HS-5 (cell line): ENCODE measurements around the gene TRERF1.

Experiments
- DNase-seq: peaks from one replicate; pipeline ENCODE4 v3.0.0-alpha.2; 2012; ENCODE audit warnings: low read depth

TRERF1 gene

GRCh38 chr6:42250274-42250931 is 201.3 kb downstream of the TRERF1 start:
- DNase-seq, result no peak

DNA sequence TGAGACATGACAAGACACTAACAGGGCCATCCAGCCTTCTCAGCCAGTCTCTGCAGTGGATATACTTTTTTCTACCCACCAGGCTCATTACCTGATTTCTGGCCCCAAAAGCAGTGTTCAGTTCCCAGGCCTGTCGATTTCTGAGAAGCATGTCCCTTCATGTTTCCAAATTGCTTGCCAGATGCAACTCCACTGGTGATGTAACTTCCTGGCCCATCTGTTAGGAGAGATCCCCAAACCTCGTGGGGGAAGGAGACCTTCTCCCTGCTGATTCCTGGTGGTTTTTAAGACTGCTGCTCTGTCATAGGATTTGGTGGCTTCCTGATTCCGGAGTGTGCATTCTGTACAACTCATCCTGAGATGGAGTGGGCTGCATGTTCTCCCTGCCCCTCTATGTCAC is 202.4 kb downstream of the TRERF1 start:
- no peak for DNase-seq

GRCh38 chr6:42243046-42243445 is 208.7 kb downstream of the TRERF1 start:
- DNase-seq, result no peak

- no peak for DNase-seq
These were observed 209.8 kb downstream of the TRERF1 start for GRCh38 chr6:42241915-42242314.

GRCh38 chr6:42239736-42240375 is 211.9 kb downstream of the TRERF1 start:
- DNase-seq, result no peak

GRCh38 chr6:42239333-42239732 is 212.4 kb downstream of the TRERF1 start:
- no peak for DNase-seq

DNA sequence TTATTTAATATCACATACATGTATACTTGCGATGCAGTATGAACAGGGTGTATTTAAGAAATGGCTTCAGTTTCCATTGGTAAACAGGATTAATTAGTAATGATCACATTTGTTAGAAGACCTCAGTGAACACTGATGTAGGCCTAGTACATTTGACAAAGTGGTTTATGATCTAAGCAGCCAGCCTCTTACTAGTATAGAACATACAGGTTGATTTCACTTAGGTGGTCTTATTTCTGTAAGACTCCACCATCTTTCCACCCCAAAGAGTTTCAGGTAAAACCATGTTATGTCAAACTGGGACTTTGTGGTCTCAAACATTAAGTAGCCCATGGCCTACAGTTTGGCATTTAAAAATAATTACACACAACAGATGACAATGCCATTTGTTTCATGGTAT is 213.9 kb downstream of the TRERF1 start:
- DNase-seq, result no peak

GRCh38 chr6:42236682-42237473 is 214.8 kb downstream of the TRERF1 start:
- no peak for DNase-seq

DNA sequence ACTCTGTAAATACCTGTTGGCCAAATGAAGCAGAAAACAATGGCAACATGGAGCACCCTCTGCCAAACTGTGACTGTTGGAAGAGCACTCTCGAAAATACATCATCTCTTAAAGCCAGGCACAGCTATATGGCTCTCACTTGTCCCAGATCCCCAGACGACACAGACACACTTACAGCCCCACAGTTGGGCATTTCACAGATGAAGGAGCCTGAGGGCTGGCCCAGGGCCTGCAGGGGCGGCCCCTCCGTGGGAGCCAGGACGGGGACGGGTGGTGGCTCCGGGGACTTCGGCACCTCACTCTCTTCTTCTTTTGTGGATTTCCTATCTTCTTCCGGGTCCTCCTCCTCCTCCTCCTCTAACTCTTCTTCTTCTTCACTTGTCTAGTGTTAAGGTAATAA is 215.7 kb downstream of the TRERF1 start:
- DNase-seq, result no peak

DNA sequence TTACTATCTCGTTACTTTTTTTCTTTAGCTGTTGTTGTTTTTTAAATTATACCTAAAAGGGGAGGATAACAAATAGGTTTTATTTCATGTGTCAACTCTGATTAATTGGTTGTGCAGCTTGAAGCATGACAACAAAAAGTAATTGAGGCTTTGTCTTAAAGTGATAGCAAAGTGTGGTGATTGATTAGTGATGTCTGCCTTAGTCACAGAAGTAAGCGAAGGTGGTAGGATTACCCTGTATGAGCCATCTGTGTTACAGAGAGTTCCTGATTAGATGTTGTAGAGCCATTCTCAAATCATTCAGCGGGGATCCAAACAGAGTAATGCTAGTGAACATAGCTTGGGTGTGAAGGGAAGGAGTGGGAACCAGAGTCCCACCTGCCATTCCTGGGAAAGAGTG is 219.7 kb downstream of the TRERF1 start:
- no peak for DNase-seq

GRCh38 chr6:42230345-42231321 is 221.1 kb downstream of the TRERF1 start:
- DNase-seq, result no peak

DNA sequence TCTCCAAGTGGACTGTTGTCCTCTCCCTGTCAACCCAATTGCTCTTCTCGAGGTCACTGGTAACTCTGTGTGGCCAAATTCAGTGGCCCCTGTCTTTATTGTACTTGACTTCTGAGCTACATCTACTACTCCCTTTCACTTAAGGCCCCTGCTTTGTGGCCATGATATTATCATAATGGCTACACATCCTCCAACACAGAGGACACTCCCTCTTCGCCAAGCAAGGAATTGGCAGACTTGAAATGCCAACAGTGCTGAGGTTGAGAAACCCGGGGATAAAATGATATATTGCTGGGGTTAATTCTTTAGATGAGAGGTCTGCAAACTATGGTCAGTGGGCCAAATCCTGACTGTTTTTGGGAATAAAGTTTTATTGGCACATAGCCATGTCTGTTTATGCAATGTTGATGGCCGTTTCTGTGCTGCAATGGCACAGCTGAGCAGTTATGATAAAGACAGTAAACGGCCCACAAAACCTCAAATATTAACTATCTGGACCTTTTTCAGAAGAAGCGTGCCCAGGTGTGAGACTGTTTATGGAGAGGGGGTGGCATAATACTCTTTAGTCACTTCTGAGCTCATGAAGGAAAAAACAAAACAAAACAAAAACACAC is 222.1 kb downstream of the TRERF1 start:
- DNase-seq, result no peak

DNA sequence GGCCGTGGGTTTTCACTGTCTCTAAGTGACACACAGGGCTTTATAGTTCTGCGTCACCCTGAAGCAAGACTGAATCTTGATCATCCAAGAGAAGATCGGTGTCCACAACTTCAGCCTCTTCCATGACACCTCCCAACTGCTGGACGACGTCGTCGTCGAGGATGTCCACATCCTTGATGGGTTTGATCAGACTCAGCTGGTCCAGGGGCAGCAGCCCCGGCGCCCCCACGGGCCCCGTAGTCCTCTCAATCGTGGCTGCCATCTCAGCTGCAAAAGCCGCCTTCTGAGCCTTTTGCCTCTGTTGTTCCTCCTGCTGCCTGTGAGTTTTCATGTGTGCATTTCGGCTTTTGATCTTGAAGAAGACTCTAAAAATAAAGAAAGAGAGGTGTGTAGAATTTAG is 223.4 kb downstream of the TRERF1 start:
- no peak for DNase-seq

DNA sequence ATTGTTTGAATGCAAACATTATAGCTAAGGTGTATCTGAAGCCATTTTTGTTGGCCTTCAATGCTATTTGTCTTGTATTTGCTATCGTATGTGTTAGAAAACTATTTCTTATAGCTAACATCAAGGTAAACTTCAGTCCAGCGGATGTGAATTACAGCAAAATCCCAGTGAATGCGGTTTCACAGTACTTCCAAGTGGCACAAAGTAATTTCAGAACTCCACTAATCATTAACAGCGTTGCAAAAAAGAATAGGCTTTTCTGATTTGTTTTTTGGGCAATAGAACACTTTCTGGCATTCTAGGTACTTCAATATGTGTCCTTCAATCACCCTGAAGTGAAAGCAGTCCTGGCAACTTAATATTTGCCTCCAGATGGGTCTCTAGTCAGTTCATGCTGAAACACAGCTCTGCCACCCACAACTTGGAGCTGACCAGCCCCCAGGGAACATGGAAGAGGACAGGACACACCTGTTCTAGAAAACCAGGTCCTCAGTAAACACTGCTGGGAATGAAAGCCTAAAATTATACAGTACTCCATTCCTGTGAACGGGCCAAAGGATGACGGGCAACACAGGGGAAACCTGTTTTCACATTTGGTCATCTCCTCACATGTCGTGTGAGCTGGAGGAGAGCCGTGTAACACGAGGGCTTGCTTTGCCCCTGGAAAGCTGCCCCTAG is 224.4 kb downstream of the TRERF1 start:
- no peak for DNase-seq

DNA sequence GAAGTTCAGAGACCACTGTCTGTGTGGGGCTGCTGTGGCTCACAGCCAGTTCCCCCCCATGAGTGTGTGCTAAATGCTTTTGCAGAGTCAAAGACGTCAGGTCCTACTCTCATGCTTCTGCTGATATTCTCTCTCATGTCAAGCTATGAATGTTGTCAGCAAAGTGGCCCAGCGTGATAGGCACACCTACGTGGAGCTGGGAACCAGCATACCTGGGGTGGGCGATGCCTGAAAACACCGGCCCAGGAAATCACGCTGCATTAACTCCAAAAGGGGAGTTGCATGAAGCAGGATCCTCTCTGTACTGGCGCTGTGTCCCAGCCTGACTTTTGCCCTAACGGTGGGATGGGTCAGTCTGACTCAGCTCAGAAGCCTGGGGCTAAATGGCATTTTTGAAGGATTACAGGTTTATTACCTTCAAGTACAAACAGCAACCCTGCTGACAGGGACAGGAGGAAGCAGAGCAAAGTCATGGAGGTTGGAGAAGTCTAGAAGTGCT is 225.0 kb downstream of the TRERF1 start:
- peak; percentile 33 for DNase-seq

GRCh38 chr6:42226161-42226611 is 225.5 kb downstream of the TRERF1 start:
- DNase-seq, result no peak

DNA sequence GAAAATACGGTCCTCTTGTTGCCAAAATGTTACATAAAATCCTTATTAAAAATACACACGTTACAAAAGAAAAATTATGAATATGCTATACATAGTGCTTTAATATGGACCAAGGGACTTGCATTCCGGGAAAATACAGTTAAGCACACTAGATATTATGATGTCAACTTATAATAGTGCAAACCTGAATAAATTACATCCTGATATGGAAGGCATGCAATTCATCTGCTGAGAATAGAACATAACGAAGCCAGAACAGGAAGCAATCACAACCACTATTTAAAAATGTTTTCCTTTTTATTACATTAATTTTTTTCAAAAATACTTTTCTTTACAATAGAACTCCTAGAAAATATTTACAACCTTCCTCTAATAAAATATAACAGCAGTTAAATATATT is 226.3 kb downstream of the TRERF1 start:
- no peak for DNase-seq

- no peak for DNase-seq
These were observed 226.7 kb downstream of the TRERF1 start for GRCh38 chr6:42225029-42225339.

- DNase-seq, result peak; percentile 91
These were observed 227.3 kb downstream of the TRERF1 start for GRCh38 chr6:42224222-42225028.

DNA sequence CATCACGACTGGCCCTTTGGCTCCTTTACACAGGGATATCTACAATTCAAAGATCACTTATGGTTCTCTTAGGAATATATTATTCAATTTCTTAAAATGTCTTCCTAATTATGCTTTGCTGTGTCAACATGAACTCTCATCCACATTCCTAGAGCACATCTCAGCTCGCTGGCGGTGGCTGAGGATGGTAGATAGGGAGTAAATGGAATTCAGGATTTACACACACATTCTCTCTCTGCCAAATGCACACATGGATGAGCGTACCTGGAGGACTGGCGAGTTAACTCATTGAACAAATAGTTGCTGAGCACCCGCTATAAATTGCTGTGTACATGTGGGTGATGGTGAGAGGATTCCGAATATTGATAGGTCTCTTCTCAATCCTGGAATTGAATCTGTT is 229.3 kb downstream of the TRERF1 start:
- DNase-seq, result no peak
